GM21619 (cell line): Measurements from ENCODE around the gene NPTX2.

Source experiments
- ATAC-seq: cut with Tn5 transposase; IDR thresholded peaks from one replicate; pipeline ENCODE4 v1.9.1; 2021; ENCODE audit not compliant: unreplicated experiment

The NPTX2 gene

GRCh38 chr7:98653601-98654310 lies 36.7 kb downstream of the NPTX2 start:
- ATAC-seq, result no peak

- ATAC-seq, result no peak
These were observed 37.6 kb downstream of the NPTX2 start for GRCh38 chr7:98654524-98655272.

GRCh38 chr7:98655611-98656010 lies 38.5 kb downstream of the NPTX2 start:
- ATAC-seq, result no peak

GRCh38 chr7:98656899-98657298 lies 39.8 kb downstream of the NPTX2 start:
- ATAC-seq, result no peak

- ATAC-seq, result no peak
These were observed 40.7 kb downstream of the NPTX2 start for GRCh38 chr7:98657736-98658135.

GRCh38 chr7:98659756-98660155 lies 42.7 kb downstream of the NPTX2 start:
- ATAC-seq, result no peak

DNA sequence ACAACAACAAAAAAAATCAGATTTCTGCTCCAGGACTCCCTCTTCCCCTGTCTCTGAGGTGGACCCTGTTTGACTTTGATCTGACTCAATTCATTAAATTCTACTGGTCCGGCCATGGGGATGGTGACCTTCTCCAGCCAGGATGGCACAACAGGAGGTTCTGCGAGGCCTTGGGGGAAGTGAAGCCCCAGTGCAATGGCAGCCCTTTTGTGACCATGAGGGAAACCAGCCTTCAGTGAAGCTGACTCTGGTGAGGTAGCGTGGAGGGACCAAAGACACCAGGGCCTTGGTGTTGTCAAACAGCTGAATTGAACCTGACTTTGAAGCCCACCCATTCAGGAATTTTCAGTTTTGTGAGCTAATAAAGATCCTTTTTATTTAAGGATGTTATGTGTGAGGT lies 44.5 kb downstream of the NPTX2 start:
- no peak for ATAC-seq

DNA sequence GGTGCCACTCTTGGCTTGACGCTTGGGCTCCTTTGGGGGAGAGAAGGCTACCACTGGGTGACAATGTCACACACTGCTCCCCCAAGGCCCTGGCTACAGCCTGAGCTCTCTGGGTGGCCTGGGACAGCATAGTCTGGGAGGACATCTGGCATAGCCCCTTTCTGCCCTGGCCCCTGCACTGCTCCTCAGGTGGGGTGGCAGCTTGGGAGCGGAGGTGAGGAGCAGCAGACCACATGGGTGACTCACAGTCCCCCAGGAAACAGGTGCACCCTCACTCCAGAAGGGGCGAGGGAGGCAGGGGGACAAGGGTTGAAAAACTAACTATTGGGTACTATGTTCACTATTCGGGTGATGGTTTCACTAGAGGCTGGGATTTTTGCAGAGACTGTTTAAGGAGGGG lies 45.2 kb downstream of the NPTX2 start:
- no peak for ATAC-seq

DNA sequence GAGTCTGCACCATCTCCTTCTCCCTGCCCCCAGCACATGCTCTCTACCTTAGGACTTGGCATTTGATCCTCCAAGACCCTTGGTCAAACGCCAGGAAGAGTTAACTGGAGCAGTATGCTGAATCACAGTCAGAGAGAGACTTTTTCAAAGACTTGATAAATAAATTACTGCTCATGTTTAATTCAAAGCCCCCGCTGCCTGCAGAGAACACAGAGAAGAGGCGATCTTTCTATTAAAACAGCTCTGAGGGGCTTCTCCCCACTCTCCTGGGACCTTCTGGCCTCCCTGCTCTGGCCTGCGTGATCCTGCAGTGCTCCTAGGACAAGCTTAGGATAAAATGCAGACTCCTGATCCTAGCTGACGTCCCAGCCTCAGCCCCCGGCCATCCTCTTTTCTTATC lies 47.8 kb downstream of the NPTX2 start:
- ATAC-seq, result no peak

DNA sequence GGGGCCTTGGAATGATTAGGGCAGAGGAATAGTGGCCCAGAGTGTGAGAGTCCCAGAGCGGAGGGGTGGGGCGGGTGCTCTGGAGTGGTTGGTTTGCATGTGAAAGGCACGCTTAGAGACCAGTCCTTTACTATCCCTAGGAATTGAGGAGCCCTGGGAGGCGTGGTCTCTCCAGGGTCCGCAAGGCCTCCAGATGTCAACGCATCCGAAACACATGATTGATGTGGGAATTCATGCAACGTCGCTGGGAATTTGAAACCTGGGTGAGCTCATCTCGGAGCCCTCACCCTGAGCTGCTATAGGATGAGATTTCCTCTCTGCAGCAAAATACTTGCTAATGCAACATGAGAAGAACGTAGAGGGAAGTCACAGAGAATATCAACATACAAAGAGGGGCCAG lies 51.2 kb downstream of the NPTX2 start:
- ATAC-seq, result no peak

DNA sequence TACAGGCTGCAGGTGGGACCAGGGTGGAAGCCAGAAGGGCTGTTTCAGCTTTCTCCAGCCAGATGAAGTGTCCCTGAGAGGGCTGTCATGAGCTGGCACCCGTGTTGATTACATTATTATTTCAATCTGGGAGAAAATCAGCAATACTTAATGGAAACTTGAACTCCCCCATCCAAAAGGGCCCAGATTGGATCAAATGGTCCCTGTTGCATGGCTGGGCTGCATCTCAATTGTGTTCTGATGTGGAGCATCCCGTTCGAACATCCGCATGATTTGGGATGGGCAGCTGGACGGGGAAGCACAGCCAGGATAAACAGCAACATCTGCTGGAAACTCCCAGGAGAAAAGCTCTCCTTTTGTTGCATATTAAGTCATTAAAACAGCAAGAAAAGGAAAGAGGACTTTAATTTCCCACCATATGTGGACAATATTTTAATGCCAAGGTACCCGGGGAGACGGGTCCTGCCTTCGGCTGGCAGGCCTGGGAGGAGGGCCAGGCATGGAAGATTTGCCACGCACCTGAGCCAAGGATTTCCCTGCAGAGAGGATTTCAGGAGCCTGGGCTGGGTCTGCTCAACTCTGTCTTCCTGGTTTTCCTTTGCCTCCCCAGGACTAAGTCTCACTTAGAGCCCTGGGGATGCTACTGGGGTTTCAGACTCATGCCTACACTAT lies 52.4 kb downstream of the NPTX2 start:
- no peak for ATAC-seq

- no peak for ATAC-seq
These were observed 53.1 kb downstream of the NPTX2 start for GRCh38 chr7:98670186-98670585.

DNA sequence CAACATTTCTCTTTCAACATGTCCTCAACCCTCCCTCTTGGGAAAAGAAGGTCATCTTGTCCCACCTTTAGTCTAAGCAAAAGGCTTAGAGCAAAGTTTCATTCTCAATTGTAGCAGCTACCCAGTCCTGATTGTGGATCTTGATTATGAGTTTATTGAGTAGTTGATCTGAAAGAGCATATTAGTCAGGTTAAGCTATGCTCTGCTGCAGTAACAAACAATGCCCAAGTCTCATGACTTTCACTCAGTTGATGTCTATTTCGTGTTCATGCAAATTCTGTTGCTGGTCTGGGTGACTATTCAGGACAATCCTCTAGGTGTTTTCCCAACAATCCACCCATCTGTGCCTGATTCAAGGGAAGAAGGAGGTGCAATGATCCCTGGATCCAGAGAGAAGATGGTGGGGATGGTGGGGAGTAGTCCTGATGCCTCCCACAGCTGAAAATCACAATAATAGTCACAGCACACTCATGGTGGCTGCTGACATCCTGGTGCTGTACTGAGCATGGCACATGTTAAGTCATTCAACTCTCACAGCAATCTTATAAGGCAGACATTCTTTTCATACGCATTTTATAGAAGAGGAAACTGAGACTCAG lies 54.7 kb downstream of the NPTX2 start:
- no peak for ATAC-seq

- no peak for ATAC-seq
These were observed 57.4 kb downstream of the NPTX2 start for GRCh38 chr7:98674461-98674860.

DNA sequence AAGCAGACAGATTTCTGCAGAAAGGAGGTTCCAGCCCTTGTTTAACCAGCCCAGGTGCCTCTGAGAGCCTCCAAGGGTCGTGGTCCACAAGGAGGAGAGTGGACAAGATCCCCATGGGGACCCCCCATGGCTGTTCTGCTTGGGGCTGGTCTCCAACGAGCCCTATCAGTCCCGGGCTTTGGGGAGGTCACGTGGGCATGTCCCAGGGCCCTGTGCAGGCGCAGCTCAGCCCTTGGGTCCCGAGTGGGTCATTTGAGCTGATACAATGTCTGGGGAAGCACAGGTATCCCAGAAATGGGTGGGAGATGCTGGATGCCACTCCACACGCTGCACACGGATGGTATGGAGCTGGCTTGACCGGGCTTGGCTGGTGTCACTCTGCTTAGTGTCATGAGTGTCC lies 57.8 kb downstream of the NPTX2 start:
- no peak for ATAC-seq

- ATAC-seq, result no peak
These were observed 61.1 kb downstream of the NPTX2 start for GRCh38 chr7:98678215-98678614.
